Nephron progenitor cell (in vitro differentiated cells): ENCODE measurements around the gene ANO10.

Experiments used
- DNase-seq: peaks from one replicate; pipeline ENCODE4 v3.0.0; 2021
- H3K27ac Mint-ChIP-seq: 2 replicates; pipeline ENCODE4 v1.8.0; 2021; ENCODE audit warnings: mild to moderate bottlenecking, moderate library complexity, mixed read lengths
- H3K27me3 Mint-ChIP-seq: 2 replicates; pipeline ENCODE4 v1.8.0; 2021; ENCODE audit warnings: mild to moderate bottlenecking, low read depth, mixed read lengths; ENCODE audit not compliant: poor library complexity
- H3K36me3 Mint-ChIP-seq: 2 replicates; pipeline ENCODE4 v1.8.0; 2021; ENCODE audit warnings: low read depth, mixed read lengths
- H3K4me1 Mint-ChIP-seq: 2 replicates; pipeline ENCODE4 v1.8.0; 2021; ENCODE audit warnings: mixed read lengths
- H3K4me3 Mint-ChIP-seq: 2 replicates; pipeline ENCODE4 v1.8.0; 2021; ENCODE audit warnings: mild to moderate bottlenecking, moderate library complexity, mixed read lengths
- H3K9me3 Mint-ChIP-seq: 2 replicates; pipeline ENCODE4 v1.8.0; 2021; ENCODE audit warnings: mild to moderate bottlenecking, moderate library complexity, mixed read lengths
- CTCF ChIP-seq: fragments of 200-600 bp; sonication (generic); IDR thresholded peaks from 2 replicates; pipeline ENCODE4 v1.5.0; 2021; ENCODE audit warnings: antibody characterized with exemption

Gene ANO10

GRCh38 chr3:43372809-43373559 is 248.8 kb downstream of the ANO10 start:
- Mint-ChIP-seq H3K4me3 (peak overlapping the region; percentile 5), H3K27me3 (peaks cover 7% of the 10 kb centered on the region), H3K27ac (peak overlapping the region; percentile 36), H3K4me1 (peaks cover 44% of the 10 kb centered on the region), H3K9me3 (no peaks in the 10 kb centered on the region), H3K36me3 (no peaks in the 10 kb centered on the region)
- DNase-seq: peak; percentile 25
- no peak for TF ChIP-seq CTCF

- Mint-ChIP-seq H3K36me3 (no peaks in the 10 kb centered on the region), H3K27me3 (peaks cover 7% of the 10 kb centered on the region), H3K27ac (peak overlapping the region; percentile 36), H3K4me3 (peak overlapping the region; percentile 15), H3K4me1 (peaks cover 44% of the 10 kb centered on the region), H3K9me3 (no peaks in the 10 kb centered on the region)
- DNase-seq: no peak
- TF ChIP-seq CTCF: no peak
Observed at GRCh38 chr3:43372007-43372740, 249.6 kb downstream of the ANO10 start.

GRCh38 chr3:43371494-43371893 is 250.3 kb downstream of the ANO10 start:
- H3K27ac Mint-ChIP-seq: no peak overlapping the region
- H3K9me3 Mint-ChIP-seq: no peaks in the 10 kb centered on the region
- H3K4me3 Mint-ChIP-seq: no peak overlapping the region
- DNase-seq: no peak
- TF ChIP-seq CTCF: no peak
- peaks cover 7% of the 10 kb centered on the region for H3K27me3 Mint-ChIP-seq
- H3K4me1 Mint-ChIP-seq: peaks cover 44% of the 10 kb centered on the region
- H3K36me3 Mint-ChIP-seq: no peaks in the 10 kb centered on the region

GRCh38 chr3:43370293-43370980 is 251.4 kb downstream of the ANO10 start:
- no peak for TF ChIP-seq CTCF
- peaks cover 7% of the 10 kb centered on the region for H3K27me3 Mint-ChIP-seq
- H3K4me1 Mint-ChIP-seq: peaks cover 44% of the 10 kb centered on the region
- H3K27ac Mint-ChIP-seq: no peak overlapping the region
- no peak overlapping the region for H3K4me3 Mint-ChIP-seq
- H3K9me3 Mint-ChIP-seq: no peaks in the 10 kb centered on the region
- DNase-seq: no peak
- H3K36me3 Mint-ChIP-seq: no peaks in the 10 kb centered on the region

- no peak overlapping the region for H3K27ac Mint-ChIP-seq
- H3K9me3 Mint-ChIP-seq: no peaks in the 10 kb centered on the region
- H3K4me1 Mint-ChIP-seq: peaks cover 44% of the 10 kb centered on the region
Observed at GRCh38 chr3:43369404-43370292, 252.2 kb downstream of the ANO10 start.

More at GRCh38 chr3:43369404-43370292, 252.2 kb downstream of the ANO10 start:
- no peaks in the 10 kb centered on the region for H3K36me3 Mint-ChIP-seq
- peaks cover 7% of the 10 kb centered on the region for H3K27me3 Mint-ChIP-seq
- no peak for TF ChIP-seq CTCF
- DNase-seq: no peak
- no peak overlapping the region for H3K4me3 Mint-ChIP-seq
